ENCODE data around the gene TMEM109.

TMEM109 gene

GRCh38 chr11:60931917-60932316 lies 18.0 kb downstream of the TMEM109 start:
- no peak overlapping the region for H3K4me3 ChIP-seq (ENCODE audit: low read depth, low read length)
- DNase-seq (ENCODE audit: low read depth, low spot score), result no peak
- in situ Hi-C loops (cut with HindIII; ENCODE audit: low sequenced_read_pairs), result no loop called here
- no peak for TF ChIP-seq CTCF (IDR thresholded peaks at IDR 0.05; ENCODE audit: low read depth, low read length)

GRCh38 chr11:60932605-60933356 lies 18.8 kb downstream of the TMEM109 start:
- in situ Hi-C loops (cut with HindIII; ENCODE audit: low sequenced_read_pairs), result no loop called here
- DNase-seq (ENCODE audit: low read depth, low spot score), result peak; percentile 35
- H3K4me3 ChIP-seq (ENCODE audit: low read depth, low read length), result no peak overlapping the region
- no peak for TF ChIP-seq CTCF (IDR thresholded peaks at IDR 0.05; ENCODE audit: low read depth, low read length)

- H3K4me3 ChIP-seq (ENCODE audit: low read depth, low read length), result no peak overlapping the region
- in situ Hi-C loops (cut with HindIII; ENCODE audit: low sequenced_read_pairs), result no loop called here
- TF ChIP-seq CTCF (IDR thresholded peaks at IDR 0.05; ENCODE audit: low read depth, low read length), result no peak
- DNase-seq (ENCODE audit: low read depth, low spot score), result no peak
Observed at GRCh38 chr11:60933416-60934123, 19.6 kb downstream of the TMEM109 start.

GRCh38 chr11:60934124-60934789 lies 20.3 kb downstream of the TMEM109 start:
- H3K4me3 ChIP-seq (ENCODE audit: low read depth, low read length), result no peak overlapping the region
- in situ Hi-C loops (cut with HindIII; ENCODE audit: low sequenced_read_pairs), result no loop called here
- DNase-seq (ENCODE audit: low read depth, low spot score), result no peak
- no peak for TF ChIP-seq CTCF (IDR thresholded peaks at IDR 0.05; ENCODE audit: low read depth, low read length)

- no peak for DNase-seq (ENCODE audit: low read depth, low spot score)
- in situ Hi-C loops (cut with HindIII; ENCODE audit: low sequenced_read_pairs), result no loop called here
- no peak overlapping the region for H3K4me3 ChIP-seq (ENCODE audit: low read depth, low read length)
- TF ChIP-seq CTCF (IDR thresholded peaks at IDR 0.05; ENCODE audit: low read depth, low read length), result no peak
Observed at GRCh38 chr11:60934790-60935605, 21.0 kb downstream of the TMEM109 start.

Measured in astrocyte of the spinal cord (primary cell).